Amniotic epithelial cell (primary cell): ENCODE results near the gene KANK4.

Source experiments
- DNase-seq: peaks from one replicate; pipeline ENCODE4 v3.0.0-alpha.2; 2010; ENCODE audit warnings: low read depth

The KANK4 gene

GRCh38 chr1:62304515-62304914 lies 14.7 kb downstream of the KANK4 start:
- no peak for DNase-seq

GRCh38 chr1:62301726-62302390 lies 17.4 kb downstream of the KANK4 start:
- no peak for DNase-seq

- no peak for DNase-seq
These were observed 19.6 kb downstream of the KANK4 start for GRCh38 chr1:62299426-62300200.

DNA sequence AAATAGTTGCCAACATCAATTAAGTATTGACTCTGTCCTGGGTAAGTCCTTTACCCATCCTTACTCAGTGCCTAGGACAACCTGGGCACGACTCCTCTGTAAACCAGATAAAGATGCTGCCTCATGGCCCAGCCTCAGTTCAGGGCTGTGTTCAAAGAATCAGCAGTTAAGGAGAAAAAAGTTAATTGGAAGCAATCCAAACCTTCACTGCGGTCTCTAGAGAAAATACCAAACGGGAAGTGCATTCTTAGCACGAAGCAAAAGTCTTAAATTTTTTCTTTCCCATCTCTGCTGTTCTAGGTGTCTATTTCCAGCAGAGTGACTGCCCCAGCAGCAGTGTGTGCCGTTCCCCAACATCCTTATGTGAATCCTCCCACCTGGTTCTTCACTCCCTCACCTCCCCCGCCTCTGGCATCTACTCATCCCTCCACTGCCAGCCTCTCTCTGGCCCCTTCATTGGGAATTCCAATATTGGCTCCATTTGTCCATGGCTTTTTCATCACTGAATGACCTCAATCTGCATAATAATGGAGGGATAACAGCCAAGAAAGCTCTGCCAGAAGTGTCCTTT lies 23.2 kb downstream of the KANK4 start:
- DNase-seq, result peak; percentile 28

DNA sequence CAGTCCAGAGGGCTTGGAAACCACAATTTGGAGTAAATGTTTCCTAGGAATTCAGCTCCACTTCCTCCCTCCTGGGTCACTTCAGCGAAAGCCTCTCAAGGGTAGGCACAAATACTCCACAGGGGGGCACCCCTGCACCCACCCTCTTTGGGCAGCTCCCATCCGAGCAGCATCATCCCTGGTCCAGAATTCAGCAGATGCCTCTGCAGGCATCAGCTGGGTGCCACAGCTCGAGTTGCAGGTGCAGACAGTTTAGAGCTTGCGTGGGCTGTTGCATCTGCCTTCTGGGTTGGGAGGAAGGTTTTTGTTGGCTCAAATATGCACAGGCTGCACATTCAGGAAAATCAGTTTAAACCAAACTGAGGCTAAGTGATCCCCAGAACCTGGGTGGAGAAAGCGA lies 25.0 kb downstream of the KANK4 start:
- no peak for DNase-seq

- DNase-seq, result no peak
These were observed 30.6 kb downstream of the KANK4 start for GRCh38 chr1:62288662-62289061.

- no peak for DNase-seq
These were observed 31.0 kb downstream of the KANK4 start for GRCh38 chr1:62288224-62288623.

DNA sequence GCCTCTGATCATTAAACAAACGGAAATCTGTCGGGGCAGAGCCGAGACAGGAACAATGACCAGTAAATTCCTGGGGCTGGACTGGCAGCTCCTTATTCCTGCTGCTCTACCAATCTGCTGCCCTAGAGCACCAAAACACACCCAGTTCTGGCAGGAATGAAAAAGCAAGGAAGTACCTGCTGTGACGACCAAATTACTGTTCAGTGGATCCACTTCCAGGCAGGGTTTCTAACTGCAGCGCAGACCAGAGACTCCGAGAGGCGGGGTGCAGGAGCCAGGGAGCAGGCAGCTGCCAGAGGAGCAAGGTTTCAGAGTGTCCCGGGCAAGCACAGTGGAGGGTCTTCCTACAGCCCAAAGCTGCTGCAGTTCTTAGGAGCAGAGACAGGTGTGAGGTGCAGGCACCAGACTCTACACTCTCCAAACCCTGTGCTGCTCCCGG lies 32.4 kb downstream of the KANK4 start:
- DNase-seq, result no peak

DNA sequence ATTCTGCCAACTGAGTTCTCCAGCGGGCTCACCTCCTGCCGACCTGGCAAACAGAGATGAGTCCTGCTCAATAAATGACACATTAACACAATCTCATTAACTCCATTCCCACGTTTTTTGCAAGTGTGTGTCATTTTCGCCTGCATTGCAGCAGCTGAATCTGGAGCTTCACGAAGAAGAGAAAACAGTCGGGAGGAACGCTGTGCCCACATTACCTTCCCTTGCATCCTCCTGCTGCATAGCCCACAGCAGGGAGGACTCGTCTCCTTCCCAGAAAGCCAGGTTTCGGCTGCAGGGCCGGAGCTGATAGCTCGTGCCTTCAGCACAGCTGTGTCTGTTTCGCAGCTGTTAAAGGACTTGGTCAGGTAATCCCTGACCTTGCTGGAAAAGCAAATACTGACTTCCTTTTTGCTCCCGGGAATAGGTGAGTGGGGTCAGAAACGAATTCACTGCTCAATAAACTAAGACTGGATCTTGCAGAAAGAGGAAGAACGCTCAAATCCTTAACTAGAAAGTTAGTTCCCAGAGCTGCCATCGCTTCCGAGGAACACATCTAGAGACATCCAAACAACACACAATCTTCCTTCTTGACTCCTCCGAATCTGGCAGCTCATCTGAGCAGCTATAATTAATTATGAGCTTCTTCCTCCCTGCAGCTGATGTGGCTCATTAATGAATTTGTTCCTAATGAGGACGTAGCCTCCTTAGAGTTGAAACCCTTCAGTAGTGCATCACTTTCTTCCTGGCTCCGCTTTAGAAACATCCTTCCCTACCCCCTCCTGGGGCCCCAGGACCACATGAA lies 33.0 kb downstream of the KANK4 start:
- DNase-seq, result no peak

DNA sequence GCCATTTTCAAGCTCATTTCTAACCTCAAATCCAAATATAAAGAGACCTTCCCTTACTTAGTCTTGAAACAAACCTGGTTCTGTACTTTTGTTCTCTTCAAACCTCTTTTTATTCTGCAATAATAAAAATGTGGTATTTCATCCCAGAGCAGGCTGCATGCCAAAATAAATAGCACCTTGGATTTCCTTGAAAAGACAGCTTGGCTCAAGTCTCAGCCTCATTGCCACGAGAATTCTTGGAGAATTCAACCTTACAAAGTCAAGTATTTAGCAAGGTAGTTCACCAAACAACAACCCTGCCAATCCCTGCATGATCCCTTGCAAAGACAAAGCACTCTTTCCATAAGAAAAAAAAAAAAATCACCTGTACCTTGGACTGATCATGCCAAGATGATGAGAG lies 33.8 kb downstream of the KANK4 start:
- no peak for DNase-seq

- no peak for DNase-seq
These were observed 35.2 kb downstream of the KANK4 start for GRCh38 chr1:62283986-62284385.

- DNase-seq, result no peak
These were observed 36.1 kb downstream of the KANK4 start for GRCh38 chr1:62282909-62283755.

GRCh38 chr1:62281922-62282555 lies 37.2 kb downstream of the KANK4 start:
- no peak for DNase-seq

GRCh38 chr1:62280960-62281465 lies 38.2 kb downstream of the KANK4 start:
- no peak for DNase-seq

DNA sequence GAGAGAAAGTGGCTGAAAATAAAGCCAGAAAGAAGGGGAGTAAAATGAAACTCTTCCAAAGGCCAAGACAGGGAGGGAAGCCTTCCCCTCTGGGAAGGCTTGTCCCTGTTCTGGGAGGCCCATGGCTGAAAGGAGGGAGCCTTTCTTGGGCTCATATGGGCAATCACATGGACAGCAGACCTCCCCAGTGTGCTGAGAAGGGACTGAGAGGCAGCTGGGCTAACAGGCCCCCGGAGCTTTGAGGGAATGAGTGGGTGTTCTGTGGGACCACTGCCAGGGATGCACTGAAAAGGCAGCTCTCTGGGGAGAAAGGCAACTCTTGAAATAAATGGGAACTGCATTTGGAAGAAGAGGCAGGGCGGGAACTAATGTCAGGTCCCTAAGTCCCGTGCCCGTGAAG lies 39.1 kb downstream of the KANK4 start:
- DNase-seq, result no peak

DNA sequence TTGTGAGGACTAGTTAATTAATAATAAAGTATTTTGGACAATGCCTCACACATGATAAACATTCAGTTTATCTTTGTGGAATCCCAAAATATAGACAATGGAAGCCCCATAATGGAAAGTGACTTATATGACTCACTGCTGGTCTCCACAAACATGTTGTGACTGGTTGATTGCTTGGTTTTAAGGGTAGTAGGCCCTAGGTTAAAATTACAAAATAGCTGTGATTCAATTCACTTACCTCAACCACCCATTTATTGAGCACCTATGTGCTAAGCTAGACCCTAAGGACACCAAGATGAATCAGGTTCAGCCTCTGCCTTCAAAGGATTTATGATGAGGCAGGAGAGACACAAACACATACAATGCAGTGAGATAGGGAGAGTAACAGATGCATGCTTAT lies 42.4 kb downstream of the KANK4 start:
- no peak for DNase-seq

DNA sequence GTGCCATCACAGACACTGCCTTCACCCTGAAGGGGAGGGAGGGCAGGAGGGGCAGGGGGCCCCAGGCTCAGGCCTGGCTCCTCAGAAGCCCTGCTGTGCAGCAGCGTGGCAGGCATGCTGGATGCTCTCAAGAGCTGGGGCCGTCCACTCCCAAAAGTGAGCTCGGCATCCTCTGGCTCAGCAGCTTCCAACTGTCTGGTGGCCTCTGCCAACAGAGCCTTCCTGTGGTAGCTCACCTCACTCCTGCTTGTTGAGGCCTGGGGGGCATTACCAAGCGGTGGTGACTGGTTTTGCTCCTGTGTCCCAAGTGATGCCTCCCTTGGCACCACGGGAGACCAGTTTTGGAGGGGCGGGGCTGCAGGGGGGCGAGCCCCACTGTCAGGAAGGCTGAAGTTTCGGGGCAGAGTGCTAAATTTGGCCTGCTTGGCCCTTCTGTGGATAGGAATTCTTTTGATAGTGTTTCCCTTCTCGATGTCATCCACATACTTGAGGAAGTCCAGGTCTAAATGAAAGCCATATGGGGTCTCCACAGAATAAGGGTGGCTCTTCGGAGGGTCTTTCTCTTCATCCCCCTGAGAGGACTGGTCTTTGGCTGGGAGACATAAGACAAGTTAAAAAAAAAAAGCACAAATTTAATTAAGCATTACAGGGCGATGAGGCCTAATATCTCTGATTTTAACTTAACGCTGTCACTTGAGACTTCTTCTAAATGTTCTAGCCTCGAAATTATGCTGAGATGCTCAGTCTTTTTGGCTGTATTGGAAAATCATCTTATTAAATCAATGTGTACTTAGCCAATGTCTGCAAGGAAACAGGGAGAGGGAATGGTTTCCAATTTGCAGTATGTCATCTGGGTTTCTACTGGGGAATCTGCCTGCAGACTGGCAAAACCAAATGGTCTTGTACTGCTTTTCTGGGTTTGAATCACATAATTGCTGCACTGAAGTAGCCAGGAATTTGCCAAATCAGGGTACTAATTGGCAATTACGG lies 44.4 kb downstream of the KANK4 start:
- no peak for DNase-seq

- no peak for DNase-seq
These were observed 45.3 kb downstream of the KANK4 start for GRCh38 chr1:62273953-62274352.

GRCh38 chr1:62271948-62272728 lies 47.1 kb downstream of the KANK4 start:
- DNase-seq, result no peak
